Measurements from ENCODE around the gene TLK1. TPM values are rescaled to one million over a fixed set of nuclear protein-coding genes. Genes with fewer than 3 reads are reported as not detected.
"Not testable (repeated sequence)": the region's sequence is repeated elsewhere in the genome, so short reads cannot be mapped to it uniquely, and the experiment has no call there.

TLK1 gene
- total RNA-seq, 1 donor from 2014 or later: 50.2 TPM

- Histone ChIP-seq H3K27me3 (ENCODE audit: insufficient read depth, low read length) (no peaks in the 10 kb centered on the region), H3K79me2 (ENCODE audit: insufficient read depth, low read length) (peaks cover 42% of the 10 kb centered on the region), H3K9ac (ENCODE audit: low read length) (no peak overlapping the region), H3K36me3 (ENCODE audit: insufficient read depth, low read length) (peaks cover 6% of the 10 kb centered on the region), H3K4me1 (ENCODE audit: insufficient read depth, low read length) (peaks cover 2% of the 10 kb centered on the region), H4K20me1 (ENCODE audit: insufficient read depth, low read length) (peaks cover 34% of the 10 kb centered on the region), H3K9me3 (ENCODE audit: insufficient read depth, low read depth, low read length) (no peaks in the 10 kb centered on the region), H3K27ac (ENCODE audit: low read depth, low read length) (no peak overlapping the region), H3K4me3 (ENCODE audit: insufficient read depth, low read depth, low read length) (no peak overlapping the region), H3K4me2 (ENCODE audit: low read length) (no peak overlapping the region), H2AFZ (ENCODE audit: low read depth, low read length) (no peak overlapping the region)
- no peaks in the 10 kb centered on the region for H3K9me3 Mint-ChIP-seq (ENCODE audit: unreplicated experiment)
- H3K27ac Mint-ChIP-seq (ENCODE audit: unreplicated experiment): no peak overlapping the region
- no peak overlapping the region for H3K4me3 Mint-ChIP-seq (ENCODE audit: unreplicated experiment)
- peaks cover 8% of the 10 kb centered on the region for H3K4me1 Mint-ChIP-seq (ENCODE audit: low read depth, unreplicated experiment)
- FAIRE-seq (no peak), DNase-seq (ENCODE audit: low read depth) (no peak)
- no peak for TF ChIP-seq CTCF (IDR thresholded peaks at IDR 0.05; ENCODE audit: insufficient read depth, low read depth, low read length)
- no peak for TF ChIP-seq EZH2 (IDR thresholded peaks at IDR 0.05; ENCODE audit: insufficient read depth, low read length)
- H3K27me3 Mint-ChIP-seq (ENCODE audit: low read depth, unreplicated experiment): no peaks in the 10 kb centered on the region
- H3K36me3 Mint-ChIP-seq (ENCODE audit: low read depth, unreplicated experiment): peaks cover 6% of the 10 kb centered on the region
Measured at GRCh38 chr2:171081649-171082111, 79.0 kb downstream of the TLK1 start.

DNA sequence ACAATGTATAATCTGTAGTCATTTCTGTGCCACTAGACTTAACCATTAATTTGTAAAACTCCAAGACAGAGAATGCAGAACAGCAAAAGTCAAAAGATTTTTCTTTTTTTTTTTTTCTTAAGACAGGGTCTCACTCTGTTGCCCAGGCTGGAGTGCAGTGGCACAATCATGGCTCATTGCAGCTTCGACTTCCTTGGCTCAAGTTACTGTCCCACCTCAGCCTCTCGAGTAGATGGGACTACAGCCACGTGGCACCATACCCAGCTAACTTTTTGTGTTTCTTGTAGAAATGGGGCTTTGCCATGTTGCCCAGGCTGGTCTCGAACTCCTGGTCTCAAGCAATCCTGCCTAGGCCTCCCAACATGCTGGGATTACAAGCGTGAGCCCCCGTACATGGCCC lies 80.1 kb downstream of the TLK1 start:
- Mint-ChIP-seq H3K9me3 (ENCODE audit: unreplicated experiment) (no peaks in the 10 kb centered on the region), H3K27me3 (ENCODE audit: low read depth, unreplicated experiment) (no peaks in the 10 kb centered on the region), H3K4me1 (ENCODE audit: low read depth, unreplicated experiment) (peaks cover 8% of the 10 kb centered on the region), H3K27ac (ENCODE audit: unreplicated experiment) (no peak overlapping the region), H3K36me3 (ENCODE audit: low read depth, unreplicated experiment) (peaks cover 6% of the 10 kb centered on the region), H3K4me3 (ENCODE audit: unreplicated experiment) (no peak overlapping the region)
- H3K4me3 ChIP-seq (ENCODE audit: insufficient read depth, low read depth, low read length): no peak overlapping the region
- H3K27ac ChIP-seq (ENCODE audit: low read depth, low read length): no peak overlapping the region
- H3K27me3 ChIP-seq (ENCODE audit: insufficient read depth, low read length): no peaks in the 10 kb centered on the region
- TF ChIP-seq EZH2 (IDR thresholded peaks at IDR 0.05; ENCODE audit: insufficient read depth, low read length): no peak
- TF ChIP-seq CTCF (IDR thresholded peaks at IDR 0.05; ENCODE audit: insufficient read depth, low read depth, low read length): no peak
- H3K4me1 ChIP-seq (ENCODE audit: insufficient read depth, low read length): no peaks in the 10 kb centered on the region
- H4K20me1 ChIP-seq (ENCODE audit: insufficient read depth, low read length): peaks cover 27% of the 10 kb centered on the region
- FAIRE-seq (no peak), DNase-seq (ENCODE audit: low read depth) (no peak)
- peaks cover 31% of the 10 kb centered on the region for H3K79me2 ChIP-seq (ENCODE audit: insufficient read depth, low read length)
- no peak overlapping the region for H2AFZ ChIP-seq (ENCODE audit: low read depth, low read length)
- H3K9ac ChIP-seq (ENCODE audit: low read length): no peak overlapping the region
- H3K4me2 ChIP-seq (ENCODE audit: low read length): no peak overlapping the region
- H3K9me3 ChIP-seq (ENCODE audit: insufficient read depth, low read depth, low read length): no peaks in the 10 kb centered on the region
- peaks cover 6% of the 10 kb centered on the region for H3K36me3 ChIP-seq (ENCODE audit: insufficient read depth, low read length)

- peaks cover 16% of the 10 kb centered on the region for H4K20me1 ChIP-seq (ENCODE audit: insufficient read depth, low read length)
- H3K9me3 Mint-ChIP-seq (ENCODE audit: unreplicated experiment); H3K27me3 Mint-ChIP-seq (ENCODE audit: low read depth, unreplicated experiment); FAIRE-seq; H3K4me3 Mint-ChIP-seq (ENCODE audit: unreplicated experiment); H3K4me1 ChIP-seq (ENCODE audit: insufficient read depth, low read length); H3K79me2 ChIP-seq (ENCODE audit: insufficient read depth, low read length); H3K27me3 ChIP-seq (ENCODE audit: insufficient read depth, low read length); H3K4me3 ChIP-seq (ENCODE audit: insufficient read depth, low read depth, low read length); H2AFZ ChIP-seq (ENCODE audit: low read depth, low read length); H3K4me2 ChIP-seq (ENCODE audit: low read length); H3K9me3 ChIP-seq (ENCODE audit: insufficient read depth, low read depth, low read length); H3K4me1 Mint-ChIP-seq (ENCODE audit: low read depth, unreplicated experiment); H3K9ac ChIP-seq (ENCODE audit: low read length); H3K27ac ChIP-seq (ENCODE audit: low read depth, low read length); DNase-seq (ENCODE audit: low read depth); H3K36me3 ChIP-seq (ENCODE audit: insufficient read depth, low read length); H3K27ac Mint-ChIP-seq (ENCODE audit: unreplicated experiment): not testable (repeated sequence)
- peaks cover 13% of the 10 kb centered on the region for H3K36me3 Mint-ChIP-seq (ENCODE audit: low read depth, unreplicated experiment)
Measured at GRCh38 chr2:171076422-171076821, 84.3 kb downstream of the TLK1 start.

Measured in astrocyte (in vitro differentiated cells and primary cell).